ENCODE measurements around the gene BANF2.

DNA sequence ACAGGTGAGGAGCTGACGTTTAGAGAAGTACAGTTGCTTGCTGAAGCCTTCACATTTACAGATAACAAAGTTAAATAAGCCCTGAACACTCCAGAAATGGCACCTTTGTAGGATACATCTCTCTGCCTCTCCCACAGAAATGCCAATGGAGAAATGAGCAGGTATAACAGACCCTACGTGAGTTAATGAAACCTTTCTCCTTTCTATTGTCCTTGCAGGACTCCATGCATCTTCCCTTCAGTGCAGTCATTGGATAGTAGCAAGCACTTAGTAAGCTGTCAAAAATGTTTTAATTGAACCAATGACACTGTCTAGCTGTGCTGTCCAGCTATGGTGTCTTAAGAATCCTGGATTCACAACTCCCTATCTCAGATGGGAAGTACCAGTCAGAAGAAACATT, 9.6 kb upstream of the BANF2 start:
- TF ChIP-seq, protein P1, sequence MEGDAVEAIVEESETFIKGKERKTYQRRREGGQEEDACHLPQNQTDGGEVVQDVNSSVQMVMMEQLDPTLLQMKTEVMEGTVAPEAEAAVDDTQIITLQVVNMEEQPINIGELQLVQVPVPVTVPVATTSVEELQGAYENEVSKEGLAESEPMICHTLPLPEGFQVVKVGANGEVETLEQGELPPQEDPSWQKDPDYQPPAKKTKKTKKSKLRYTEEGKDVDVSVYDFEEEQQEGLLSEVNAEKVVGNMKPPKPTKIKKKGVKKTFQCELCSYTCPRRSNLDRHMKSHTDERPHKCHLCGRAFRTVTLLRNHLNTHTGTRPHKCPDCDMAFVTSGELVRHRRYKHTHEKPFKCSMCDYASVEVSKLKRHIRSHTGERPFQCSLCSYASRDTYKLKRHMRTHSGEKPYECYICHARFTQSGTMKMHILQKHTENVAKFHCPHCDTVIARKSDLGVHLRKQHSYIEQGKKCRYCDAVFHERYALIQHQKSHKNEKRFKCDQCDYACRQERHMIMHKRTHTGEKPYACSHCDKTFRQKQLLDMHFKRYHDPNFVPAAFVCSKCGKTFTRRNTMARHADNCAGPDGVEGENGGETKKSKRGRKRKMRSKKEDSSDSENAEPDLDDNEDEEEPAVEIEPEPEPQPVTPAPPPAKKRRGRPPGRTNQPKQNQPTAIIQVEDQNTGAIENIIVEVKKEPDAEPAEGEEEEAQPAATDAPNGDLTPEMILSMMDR (IDR thresholded peaks at IDR 0.05): no peak
- no peak for TF ChIP-seq POLR2A (IDR thresholded peaks at IDR 0.05)
- no peak for TF ChIP-seq EP300 (IDR thresholded peaks at IDR 0.05)

All from ovary (tissue), 3 donors.